Measurements from ENCODE around the gene RNPEPL1.

Gene RNPEPL1

GRCh38 chr2:240605867-240606743, 37.8 kb downstream of the RNPEPL1 start:
- DNase-seq = no peak

GRCh38 chr2:240611601-240612210, 43.4 kb downstream of the RNPEPL1 start:
- DNase-seq = peak; percentile 90

- DNase-seq = no peak
Measured at GRCh38 chr2:240613781-240614180, 45.5 kb downstream of the RNPEPL1 start.

GRCh38 chr2:240614391-240614790, 46.1 kb downstream of the RNPEPL1 start:
- DNase-seq = no peak

- peak; percentile 10 for DNase-seq
Measured at GRCh38 chr2:240615396-240615795, 47.1 kb downstream of the RNPEPL1 start.

- peak; percentile 32 for DNase-seq
Measured at GRCh38 chr2:240615820-240616547, 47.7 kb downstream of the RNPEPL1 start.

- peak; percentile 3 for DNase-seq
Measured at GRCh38 chr2:240616860-240617666, 48.8 kb downstream of the RNPEPL1 start.

GRCh38 chr2:240618776-240619175, 50.5 kb downstream of the RNPEPL1 start:
- DNase-seq = no peak

- DNase-seq = no peak
Measured at GRCh38 chr2:240619506-240620148, 51.3 kb downstream of the RNPEPL1 start.

- no peak for DNase-seq
Measured at GRCh38 chr2:240620149-240620731, 52.0 kb downstream of the RNPEPL1 start.

- DNase-seq = peak; percentile 68
Measured at GRCh38 chr2:240620859-240621258, 52.6 kb downstream of the RNPEPL1 start.

GRCh38 chr2:240622060-240622411, 53.8 kb downstream of the RNPEPL1 start:
- no peak for DNase-seq

GRCh38 chr2:240622531-240623235, 54.4 kb downstream of the RNPEPL1 start:
- DNase-seq = no peak

GRCh38 chr2:240623531-240624010, 55.3 kb downstream of the RNPEPL1 start:
- no peak for DNase-seq

- DNase-seq = peak; percentile 26
Measured at GRCh38 chr2:240624011-240624949, 56.0 kb downstream of the RNPEPL1 start.

- peak; percentile 96 for DNase-seq
Measured at GRCh38 chr2:240624950-240625621, 56.8 kb downstream of the RNPEPL1 start, which contains the start of gene GPR35. Gene GPR35 (plus strand): TSS chr2:240625480. CDS start chr2:240629953, 4,473 bp downstream.

GRCh38 chr2:240626531-240627300, 58.4 kb downstream of the RNPEPL1 start:
- DNase-seq = peak; percentile 92
